Spleen (tissue), 7 donors: Measurements from ENCODE around the gene FAIM2.

Experiments
- POLR2A ChIP-seq, 3 donors: fragments of 450-650 bp; IDR thresholded peaks; one replicate each; pipeline ENCODE4 v1.5.1; 2017; ENCODE audit warnings: antibody characterized with exemption in 3 of 3, mild to moderate bottlenecking in 1 of 3
- TF ChIP-seq, protein P1 (sequence below), 11 experiments: fragments of 200-600 bp in 7 of 11; fragments of 450-650 bp in 4 of 11; sonication (generic) in 4 of 11; IDR thresholded peaks in 8 of 11; conservative IDR thresholded peaks in 3 of 11; 1 replicate in 7 of 11; 2 replicates in 4 of 11; pipeline versions ENCODE4 v1.4.0 to v1.8.0; 2016 to 2021; ENCODE audit warnings: antibody characterized with exemption in 11 of 11, inconsistent platforms in 4 of 11, mild to moderate bottlenecking in 1 of 11
- donor health status: DM: no; HTN: no; CAD: no; lungs with moderate emphysema.
- donor health status: DM: no; HTN: no; CAD: no.
- donor health status: DM: no; HTN: no; CAD: no.

GRCh38 chr12:49887091-49887490, 16.6 kb downstream of the FAIM2 start:
- TF ChIP-seq, protein P1, sequence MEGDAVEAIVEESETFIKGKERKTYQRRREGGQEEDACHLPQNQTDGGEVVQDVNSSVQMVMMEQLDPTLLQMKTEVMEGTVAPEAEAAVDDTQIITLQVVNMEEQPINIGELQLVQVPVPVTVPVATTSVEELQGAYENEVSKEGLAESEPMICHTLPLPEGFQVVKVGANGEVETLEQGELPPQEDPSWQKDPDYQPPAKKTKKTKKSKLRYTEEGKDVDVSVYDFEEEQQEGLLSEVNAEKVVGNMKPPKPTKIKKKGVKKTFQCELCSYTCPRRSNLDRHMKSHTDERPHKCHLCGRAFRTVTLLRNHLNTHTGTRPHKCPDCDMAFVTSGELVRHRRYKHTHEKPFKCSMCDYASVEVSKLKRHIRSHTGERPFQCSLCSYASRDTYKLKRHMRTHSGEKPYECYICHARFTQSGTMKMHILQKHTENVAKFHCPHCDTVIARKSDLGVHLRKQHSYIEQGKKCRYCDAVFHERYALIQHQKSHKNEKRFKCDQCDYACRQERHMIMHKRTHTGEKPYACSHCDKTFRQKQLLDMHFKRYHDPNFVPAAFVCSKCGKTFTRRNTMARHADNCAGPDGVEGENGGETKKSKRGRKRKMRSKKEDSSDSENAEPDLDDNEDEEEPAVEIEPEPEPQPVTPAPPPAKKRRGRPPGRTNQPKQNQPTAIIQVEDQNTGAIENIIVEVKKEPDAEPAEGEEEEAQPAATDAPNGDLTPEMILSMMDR (IDR thresholded peaks at IDR 0.05 in 8 of 11, conservative IDR thresholded peaks at IDR 0.05 in 3 of 11): no peak
- no peak for TF ChIP-seq POLR2A (IDR thresholded peaks at IDR 0.05)
